Loucy (cell line): ENCODE data around the gene NDUFC1.

Experiments
- H2AFZ ChIP-seq: fragments of 200-600 bp; sonication (generic); 2 replicates; pipeline ENCODE4 v1.6.0; 2016; ENCODE audit warnings: antibody characterized with exemption, mild to moderate bottlenecking, low read length, moderate library complexity
- H3F3A ChIP-seq: fragments of 200-600 bp; 2 replicates; pipeline ENCODE4 v1.6.0; 2016; ENCODE audit warnings: antibody characterized with exemption, low read depth, mild to moderate bottlenecking
- H3K27me3 ChIP-seq: fragments of 200-600 bp; sonication (generic); 2 replicates; pipeline ENCODE4 v1.6.1; 2014; ENCODE audit warnings: low read length, mild to moderate bottlenecking; ENCODE audit not compliant: insufficient read depth, poor library complexity, severe bottlenecking
- H3K36me3 ChIP-seq: fragments of 200-600 bp; sonication (generic); 2 replicates; pipeline ENCODE4 v1.6.1; 2016; ENCODE audit warnings: low read length; ENCODE audit not compliant: insufficient read depth
- H3K4me1 ChIP-seq: fragments of 200-600 bp; sonication (generic); 2 replicates; pipeline ENCODE4 v1.5.1; 2014; ENCODE audit warnings: low read length, mild to moderate bottlenecking; ENCODE audit not compliant: insufficient read depth, poor library complexity, severe bottlenecking
- H3K4me2 ChIP-seq: fragments of 200-600 bp; sonication (generic); 2 replicates; pipeline ENCODE4 v1.6.0; 2014; ENCODE audit warnings: antibody characterized with exemption, low read length, low read depth, mild to moderate bottlenecking; ENCODE audit not compliant: poor library complexity, severe bottlenecking
- H3K4me3 ChIP-seq: fragments of 200-600 bp; sonication (generic); 2 replicates; pipeline ENCODE4 v1.5.1; 2014; ENCODE audit warnings: low read length, mild to moderate bottlenecking, mixed read lengths; ENCODE audit not compliant: poor library complexity, severe bottlenecking
- H3K79me2 ChIP-seq: fragments of 200-600 bp; sonication (generic); 2 replicates; pipeline ENCODE4 v1.6.1; 2014; ENCODE audit warnings: low read length; ENCODE audit not compliant: insufficient read depth
- H3K9ac ChIP-seq: fragments of 200-600 bp; sonication (generic); 2 replicates; pipeline ENCODE4 v1.6.0; 2014; ENCODE audit warnings: mild to moderate bottlenecking, low read depth, low read length, moderate library complexity; ENCODE audit not compliant: poor library complexity, severe bottlenecking
- H3K9me2 ChIP-seq: fragments of 200-600 bp; sonication (generic); replicated peaks from 2 replicates; pipeline ENCODE4 v1.6.1; 2016; ENCODE audit warnings: low read depth, low read length, mixed read lengths
- H3K9me3 ChIP-seq: fragments of 200-600 bp; sonication (generic); 2 replicates; pipeline ENCODE4 v1.6.1; 2014; ENCODE audit warnings: mild to moderate bottlenecking, antibody characterized with exemption, low read length, low read depth; ENCODE audit not compliant: insufficient read depth
- H4K20me1 ChIP-seq: fragments of 200-600 bp; sonication (generic); 2 replicates; pipeline ENCODE4 v1.6.0; 2014; ENCODE audit warnings: antibody characterized with exemption, low read length, mild to moderate bottlenecking; ENCODE audit not compliant: insufficient read depth, poor library complexity, severe bottlenecking
- CTCF ChIP-seq: fragments of 200-600 bp; sonication (generic); conservative IDR thresholded peaks from 2 replicates; pipeline ENCODE4 v1.5.1; 2014; ENCODE audit warnings: mild to moderate bottlenecking, antibody characterized with exemption, low read length
- EZH2phosphoT487 ChIP-seq: fragments of 200-600 bp; IDR thresholded peaks from 2 replicates; pipeline ENCODE4 v1.6.1; 2018; ENCODE audit warnings: antibody characterized with exemption, mild to moderate bottlenecking, moderate library complexity, borderline replicate concordance

The NDUFC1 gene

DNA sequence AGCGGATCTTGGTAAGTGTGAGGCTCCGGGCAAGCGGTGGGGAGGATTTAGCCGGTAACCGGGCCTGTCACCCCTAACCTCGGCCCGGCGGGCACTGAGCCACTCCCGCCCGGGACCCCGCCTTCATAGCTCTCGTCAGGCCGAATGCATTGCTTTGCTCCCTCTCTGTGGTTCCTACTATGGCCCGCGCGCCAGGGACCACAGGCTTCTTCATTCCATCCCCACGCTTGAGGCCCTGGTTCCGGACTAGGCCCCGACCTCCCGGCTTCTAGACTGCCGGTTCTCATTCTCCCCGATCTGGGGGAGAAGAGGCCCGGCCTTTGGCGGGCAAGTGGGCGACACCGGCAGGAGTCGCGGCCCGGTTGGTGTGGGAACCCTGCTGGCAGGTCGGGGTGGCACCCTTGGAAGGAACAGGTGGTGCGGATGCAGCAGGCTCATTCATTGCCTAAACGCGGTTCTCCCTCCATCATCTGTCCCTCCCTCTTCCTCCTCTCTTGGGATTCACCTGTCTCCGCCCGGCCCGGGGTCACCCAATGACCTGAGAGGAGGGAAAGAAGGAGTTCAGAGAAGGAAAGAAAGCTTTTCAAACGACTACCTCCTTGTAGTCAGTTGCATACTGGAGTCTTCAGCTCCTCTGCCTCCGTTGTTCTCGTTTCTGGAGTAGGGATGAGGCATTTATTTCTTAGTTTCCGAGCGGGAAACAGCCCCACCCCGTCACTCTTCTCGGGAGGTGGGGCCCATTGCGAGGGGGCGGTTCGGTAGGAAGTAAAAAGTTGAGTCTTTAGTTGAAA is at the start of gene NDUFC1:
NDUFC1 (minus strand) TSS at position 657 of the 791 bp plus-strand sequence. CDS start 6,679 bp downstream, outside the sequence.
- H3K4me1 ChIP-seq: peaks cover 50% of the 10 kb centered on the region
- TF ChIP-seq CTCF: peak; percentile 36
- TF ChIP-seq EZH2phosphoT487: no peak
- peak within 1 kb of the TSS; percentile 92 for H3K9ac ChIP-seq
- H3K9me2 ChIP-seq: no peaks in the 10 kb centered on the region
- peaks cover 75% of the 10 kb centered on the region for H3K79me2 ChIP-seq
- H3K9me3 ChIP-seq: peaks cover 6% of the 10 kb centered on the region; the same call in 1 of the 2 replicates
- peaks cover 53% of the 10 kb centered on the region for H4K20me1 ChIP-seq
- peaks cover 4% of the 10 kb centered on the region for H3K27me3 ChIP-seq
- H3K4me3 ChIP-seq: peak within 1 kb of the TSS; percentile 95
- H2AFZ ChIP-seq: peak within 1 kb of the TSS; percentile 89
- H3K36me3 ChIP-seq: peaks cover 8% of the 10 kb centered on the region
- H3F3A ChIP-seq: peaks cover 6% of the 10 kb centered on the region; the same call in 1 of the 2 replicates
- H3K4me2 ChIP-seq: peak within 1 kb of the TSS; percentile 90

DNA sequence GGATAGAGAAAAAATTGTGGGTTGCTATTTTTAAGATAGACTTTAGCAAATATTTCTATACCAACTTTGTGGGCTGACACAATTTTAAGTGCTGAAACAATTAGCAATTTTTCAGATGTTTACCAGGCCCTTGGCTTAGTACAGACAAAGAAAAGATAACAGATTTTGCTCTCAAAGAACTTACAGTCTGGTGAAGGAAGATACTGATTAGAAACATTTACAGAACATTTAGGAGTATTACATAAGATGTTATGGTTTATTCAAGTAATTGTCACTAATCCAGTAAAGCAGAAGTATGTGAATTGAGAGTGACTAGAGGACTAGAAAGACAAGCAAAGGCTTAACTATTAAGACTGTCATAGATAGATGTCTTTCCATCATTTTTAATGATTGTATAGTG is 35.3 kb upstream of the NDUFC1 start:
- H3K4me2 ChIP-seq: no peak overlapping the region
- peaks cover 55% of the 10 kb centered on the region for H3K79me2 ChIP-seq
- no peak for TF ChIP-seq CTCF
- TF ChIP-seq EZH2phosphoT487: no peak
- no peaks in the 10 kb centered on the region for H3K27me3 ChIP-seq
- no peaks in the 10 kb centered on the region for H3K4me1 ChIP-seq
- H3K9me2 ChIP-seq: no peaks in the 10 kb centered on the region
- H3F3A ChIP-seq: no peaks in the 10 kb centered on the region
- no peak overlapping the region for H2AFZ ChIP-seq
- H3K4me3 ChIP-seq: no peak overlapping the region
- H3K9me3 ChIP-seq: no peaks in the 10 kb centered on the region
- H4K20me1 ChIP-seq: peaks cover 13% of the 10 kb centered on the region
- no peak overlapping the region for H3K9ac ChIP-seq
- H3K36me3 ChIP-seq: peaks cover 76% of the 10 kb centered on the region; the same call in 1 of the 2 replicates

DNA sequence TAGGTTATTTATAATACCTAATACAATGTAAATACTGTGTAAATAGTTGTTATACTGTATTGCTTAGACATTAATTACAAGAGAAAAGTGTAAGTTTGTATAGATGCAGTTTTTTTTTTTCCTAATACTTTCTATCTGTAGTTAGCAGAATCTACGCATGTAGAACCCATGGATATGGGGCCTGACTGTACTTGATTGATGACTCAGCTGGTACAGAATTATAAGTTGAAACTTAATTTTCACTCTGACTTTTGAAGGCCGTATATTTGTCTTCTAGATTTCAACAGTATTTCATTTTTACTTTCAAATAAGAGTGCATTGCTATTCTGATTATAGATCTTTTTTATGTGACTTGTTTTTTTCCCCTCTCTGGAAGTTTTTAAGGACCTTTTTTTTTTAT is 30.8 kb upstream of the NDUFC1 start:
- no peaks in the 10 kb centered on the region for H3K27me3 ChIP-seq
- H3K9me3 ChIP-seq: no peaks in the 10 kb centered on the region
- H2AFZ ChIP-seq: no peak overlapping the region
- H3F3A ChIP-seq: no peaks in the 10 kb centered on the region
- H3K9ac ChIP-seq: no peak overlapping the region
- peaks cover 63% of the 10 kb centered on the region for H3K36me3 ChIP-seq
- H3K4me2 ChIP-seq: no peak overlapping the region
- TF ChIP-seq CTCF (no peak), EZH2phosphoT487 (no peak)
- peaks cover 38% of the 10 kb centered on the region for H4K20me1 ChIP-seq
- H3K9me2 ChIP-seq: no peaks in the 10 kb centered on the region
- no peaks in the 10 kb centered on the region for H3K4me1 ChIP-seq
- no peak overlapping the region for H3K4me3 ChIP-seq
- peaks cover 81% of the 10 kb centered on the region for H3K79me2 ChIP-seq
